Measurements from ENCODE around the gene NAALADL2.

DNA sequence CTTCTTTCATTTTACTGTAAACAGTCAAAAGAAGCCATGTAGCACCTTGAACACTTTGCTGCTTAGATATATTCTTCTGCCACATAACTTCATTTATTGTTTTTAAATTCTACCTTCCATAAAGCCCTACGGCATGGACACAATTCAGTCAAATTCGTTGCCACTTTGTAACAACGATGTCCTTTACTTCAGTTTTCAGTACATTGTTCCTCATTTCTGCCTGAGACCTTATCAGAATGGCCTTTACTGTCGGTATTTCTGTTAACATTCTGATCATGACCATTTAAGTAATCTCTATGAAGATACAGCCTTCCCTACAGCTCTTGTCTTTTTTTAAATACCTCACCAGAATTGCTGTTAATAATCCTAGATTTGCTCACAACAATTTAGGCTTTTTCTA, 466.9 kb downstream of the NAALADL2 start:
- TF ChIP-seq CTCF (IDR thresholded peaks at IDR 0.05) (no peak), EZH2 (IDR thresholded peaks at IDR 0.05) (no peak)

Data from neural progenitor cell (in vitro differentiated cells).